K562 (cell line): ENCODE results near the gene CTIF. TPM values are rescaled to one million over a fixed set of nuclear protein-coding genes. Genes with fewer than 3 reads are reported as not detected.

Source experiments
- DNMT1 ChIP-seq: fragments of 450-650 bp; IDR thresholded peaks from 2 replicates; pipeline ENCODE4 v1.6.1; 2016; ENCODE audit warnings: antibody characterized with exemption, mild to moderate bottlenecking
- NRF1 ChIP-seq, 2 experiments: fragments of 450-650 bp; IDR thresholded peaks in 1 of 2; conservative IDR thresholded peaks in 1 of 2; 2 replicates each; pipeline ENCODE4 v1.6.1; 2014; ENCODE audit warnings: mild to moderate bottlenecking in 2 of 2
- RHOXF2B ChIP-seq: fragments of 250-450 bp; sonication (Bioruptor Pico); conservative IDR thresholded peaks from 2 replicates; pipeline ENCODE4 v1.5.1; 2021
- TAF9B ChIP-seq: fragments of 450-650 bp; IDR thresholded peaks from 2 replicates; pipeline ENCODE4 v1.6.1; 2018; ENCODE audit warnings: mild to moderate bottlenecking; ENCODE audit not compliant: partially characterized antibody
- polyA plus RNA-seq, 8 experiments: library from polyadenylated mRNA; depleted of rRNA in 4 of 8; stranded (reverse) in 5 of 8; unstranded in 3 of 8; fragments of >200 nt; fragmentation: Nextera tagmentation in 2 of 8; fragmentation: Illumina TruSeq in 1 of 8; extraction: Ambion mirVana in 2 of 8; extraction: Trizol in 1 of 8; gene quantifications; 2 replicates each; pipeline versions ENCODE4 v1.2.1 to v1.2.3, GENCODE V29; 2011 to 2014; ENCODE audit warnings: inconsistent platforms in 1 of 8, missing spikeins in 1 of 8
- total RNA-seq, 7 experiments: library from RNA; depleted of rRNA in 6 of 7; stranded (reverse); fragments of >200 nt in 6 of 7; fragmentation: Illumina TruSeq in 2 of 7; extraction: Trizol in 2 of 7; gene quantifications; 2 replicates each; pipeline versions ENCODE4 v1.2.1 to v1.2.3, GENCODE V29; 2011 to 2021; ENCODE audit warnings: low replicate concordance in 1 of 7
- TF ChIP-seq, protein P1 (sequence below), 2 experiments: fragments of 450-650 bp in 1 of 2; sonication (generic) in 1 of 2; formaldehyde crosslinking; conservative IDR thresholded peaks; 2 replicates each; pipeline versions ENCODE4 v1.4.0 to v1.8.1; 2020 to 2022; ENCODE audit warnings: mild to moderate bottlenecking in 1 of 2, missing genetic modification reagents in 1 of 2
- TF ChIP-seq, protein P2 (sequence below): sonication (generic); formaldehyde crosslinking; IDR thresholded peaks from 2 replicates; pipeline ENCODE4 v1.8.1; 2022; ENCODE audit warnings: missing genetic modification reagents
- TF ChIP-seq, protein P3 (sequence below): sonication (generic); formaldehyde crosslinking; IDR thresholded peaks from 2 replicates; pipeline ENCODE4 v1.8.0; 2023; ENCODE audit warnings: mild to moderate bottlenecking, missing genetic modification reagents

CTIF gene
- total and polyA plus RNA-seq, 9 of the 15 experiments (the other 6 are each of a cell fraction or from before 2014, with no cell fraction given): 0.17 to 11.5 (median 2.2) TPM

DNA sequence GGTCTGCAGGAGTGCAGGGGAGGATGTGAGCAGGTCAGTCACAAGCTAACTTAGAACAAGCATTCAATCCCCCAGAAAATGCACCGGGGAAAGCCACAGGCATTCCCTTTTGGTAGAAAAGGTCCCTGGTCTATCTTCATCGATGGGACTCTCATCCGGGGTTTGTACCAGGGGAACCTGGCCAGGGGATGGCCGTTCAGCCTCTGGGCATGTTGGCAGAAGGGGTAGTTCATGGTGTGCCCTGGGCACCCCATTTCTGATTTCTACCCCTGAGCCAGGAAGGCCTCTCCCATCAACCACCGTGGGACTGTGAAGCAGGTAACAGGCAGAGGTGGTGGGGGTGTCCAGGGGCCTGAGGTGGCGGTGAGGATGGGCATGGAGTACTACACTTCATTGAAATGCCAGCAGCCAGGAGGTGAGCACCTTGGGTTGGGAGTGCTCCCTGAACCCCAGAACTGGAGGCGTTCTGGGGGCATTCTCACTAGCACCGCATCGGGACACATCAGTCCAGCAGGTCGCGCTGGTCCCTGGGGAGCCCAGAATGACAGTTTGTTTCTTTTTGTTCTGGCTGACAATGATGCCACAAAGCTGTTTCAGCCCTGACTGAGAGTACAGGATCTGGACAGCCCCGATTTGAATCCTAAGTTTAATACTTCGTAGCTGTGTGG, 239.6 kb downstream of the CTIF start (continued):
- TF ChIP-seq, protein P1, sequence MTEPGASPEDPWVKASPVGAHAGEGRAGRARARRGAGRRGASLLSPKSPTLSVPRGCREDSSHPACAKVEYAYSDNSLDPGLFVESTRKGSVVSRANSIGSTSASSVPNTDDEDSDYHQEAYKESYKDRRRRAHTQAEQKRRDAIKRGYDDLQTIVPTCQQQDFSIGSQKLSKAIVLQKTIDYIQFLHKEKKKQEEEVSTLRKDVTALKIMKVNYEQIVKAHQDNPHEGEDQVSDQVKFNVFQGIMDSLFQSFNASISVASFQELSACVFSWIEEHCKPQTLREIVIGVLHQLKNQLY (CRISPR knock-in tag; conservative IDR thresholded peaks at IDR 0.05): no peak
- TF ChIP-seq NRF1 (conservative IDR thresholded peaks at IDR 0.05 in 1 of 2, IDR thresholded peaks at IDR 0.05 in 1 of 2) (no peak), DNMT1 (no peak), TAF9B (no peak), RHOXF2B (CRISPR knock-in tag) (no peak)
- TF ChIP-seq, protein P2, sequence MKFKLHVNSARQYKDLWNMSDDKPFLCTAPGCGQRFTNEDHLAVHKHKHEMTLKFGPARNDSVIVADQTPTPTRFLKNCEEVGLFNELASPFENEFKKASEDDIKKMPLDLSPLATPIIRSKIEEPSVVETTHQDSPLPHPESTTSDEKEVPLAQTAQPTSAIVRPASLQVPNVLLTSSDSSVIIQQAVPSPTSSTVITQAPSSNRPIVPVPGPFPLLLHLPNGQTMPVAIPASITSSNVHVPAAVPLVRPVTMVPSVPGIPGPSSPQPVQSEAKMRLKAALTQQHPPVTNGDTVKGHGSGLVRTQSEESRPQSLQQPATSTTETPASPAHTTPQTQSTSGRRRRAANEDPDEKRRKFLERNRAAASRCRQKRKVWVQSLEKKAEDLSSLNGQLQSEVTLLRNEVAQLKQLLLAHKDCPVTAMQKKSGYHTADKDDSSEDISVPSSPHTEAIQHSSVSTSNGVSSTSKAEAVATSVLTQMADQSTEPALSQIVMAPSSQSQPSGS (CRISPR knock-in tag): no peak
- TF ChIP-seq, protein P3, sequence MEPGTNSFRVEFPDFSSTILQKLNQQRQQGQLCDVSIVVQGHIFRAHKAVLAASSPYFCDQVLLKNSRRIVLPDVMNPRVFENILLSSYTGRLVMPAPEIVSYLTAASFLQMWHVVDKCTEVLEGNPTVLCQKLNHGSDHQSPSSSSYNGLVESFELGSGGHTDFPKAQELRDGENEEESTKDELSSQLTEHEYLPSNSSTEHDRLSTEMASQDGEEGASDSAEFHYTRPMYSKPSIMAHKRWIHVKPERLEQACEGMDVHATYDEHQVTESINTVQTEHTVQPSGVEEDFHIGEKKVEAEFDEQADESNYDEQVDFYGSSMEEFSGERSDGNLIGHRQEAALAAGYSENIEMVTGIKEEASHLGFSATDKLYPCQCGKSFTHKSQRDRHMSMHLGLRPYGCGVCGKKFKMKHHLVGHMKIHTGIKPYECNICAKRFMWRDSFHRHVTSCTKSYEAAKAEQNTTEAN (CRISPR knock-in tag): no peak
